Activated T-cell treated with anti-CD3 and anti-CD28 coated beads, Interleukin-2, amount 50 U/mL, for 24 hours (primary cell): ENCODE measurements around the gene TRABD2B.

Experiments
- DNase-seq: peaks from one replicate; pipeline ENCODE4 v3.0.0-alpha.2; 2020
- H3K27ac Mint-ChIP-seq: 2 replicates; pipeline ENCODE4 v1.8.0; 2020; ENCODE audit warnings: mild to moderate bottlenecking, mixed read lengths
- H3K27me3 Mint-ChIP-seq: 2 replicates; pipeline ENCODE4 v1.8.0; 2020; ENCODE audit warnings: mixed read lengths
- H3K36me3 Mint-ChIP-seq: 2 replicates; pipeline ENCODE4 v1.8.0; 2020; ENCODE audit warnings: low read depth, mixed read lengths
- H3K4me1 Mint-ChIP-seq: 2 replicates; pipeline ENCODE4 v1.8.0; 2020; ENCODE audit warnings: low read depth, mixed read lengths
- H3K4me3 Mint-ChIP-seq: 2 replicates; pipeline ENCODE4 v1.8.0; 2020; ENCODE audit warnings: mild to moderate bottlenecking, moderate library complexity, mixed read lengths
- H3K9me3 Mint-ChIP-seq: 2 replicates; pipeline ENCODE4 v1.8.0; 2020; ENCODE audit warnings: mixed read lengths

Gene TRABD2B

DNA sequence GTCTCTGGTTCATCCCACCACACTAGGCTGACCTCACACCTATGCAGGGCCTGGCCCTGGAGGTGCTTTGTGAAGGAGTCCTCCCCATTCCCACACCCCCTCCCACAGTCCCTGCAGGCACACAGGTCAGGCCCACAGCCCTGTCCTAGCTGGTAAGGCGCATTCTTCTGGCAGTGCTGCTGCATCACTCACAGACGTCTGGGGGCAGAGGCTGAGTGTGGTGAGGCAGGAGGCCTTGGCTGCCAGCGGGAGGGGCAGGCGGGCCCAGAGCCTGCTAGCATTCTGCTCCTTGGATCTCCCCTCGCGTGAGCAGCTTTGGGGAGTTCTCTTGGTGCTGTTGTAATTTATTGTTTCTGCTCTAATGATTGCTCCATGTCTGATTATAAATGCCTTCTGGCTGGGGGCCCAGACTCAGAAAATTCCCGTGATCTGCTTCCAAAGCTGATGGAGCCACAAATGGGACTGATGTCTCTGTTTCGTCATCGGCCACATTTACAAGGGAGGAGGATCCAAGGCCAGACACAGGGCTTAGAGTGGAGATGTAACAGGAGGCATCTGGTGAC, 62.9 kb downstream of the TRABD2B start:
- H3K27me3 Mint-ChIP-seq = peaks cover 19% of the 10 kb centered on the region
- no peaks in the 10 kb centered on the region for H3K4me1 Mint-ChIP-seq
- no peaks in the 10 kb centered on the region for H3K36me3 Mint-ChIP-seq
- no peaks in the 10 kb centered on the region for H3K9me3 Mint-ChIP-seq
- no peak overlapping the region for H3K4me3 Mint-ChIP-seq
- H3K27ac Mint-ChIP-seq = no peak overlapping the region
- no peak for DNase-seq

DNA sequence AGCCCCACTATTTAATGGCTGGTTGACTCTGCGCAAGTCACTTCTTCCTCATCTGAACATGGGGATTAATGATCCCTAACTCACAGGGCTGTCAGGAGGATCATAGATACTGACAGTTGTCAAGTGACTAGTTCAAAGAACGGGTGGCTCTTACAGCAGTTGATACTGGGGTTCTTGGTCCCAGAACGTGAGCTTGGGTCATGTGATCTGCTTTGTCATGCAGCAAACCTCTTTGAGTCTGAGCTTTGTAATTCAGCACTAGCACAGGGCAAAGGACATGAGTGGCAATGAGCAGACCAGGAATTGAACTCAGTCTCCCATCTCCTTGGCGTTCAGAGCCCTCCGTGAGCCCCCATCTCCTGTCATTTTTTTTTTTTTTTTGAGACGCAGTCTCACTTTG, 64.4 kb downstream of the TRABD2B start:
- Mint-ChIP-seq H3K9me3 (no peaks in the 10 kb centered on the region), H3K4me3 (no peak overlapping the region), H3K36me3 (no peaks in the 10 kb centered on the region), H3K4me1 (no peaks in the 10 kb centered on the region), H3K27me3 (peaks cover 15% of the 10 kb centered on the region), H3K27ac (no peak overlapping the region)
- no peak for DNase-seq

DNA sequence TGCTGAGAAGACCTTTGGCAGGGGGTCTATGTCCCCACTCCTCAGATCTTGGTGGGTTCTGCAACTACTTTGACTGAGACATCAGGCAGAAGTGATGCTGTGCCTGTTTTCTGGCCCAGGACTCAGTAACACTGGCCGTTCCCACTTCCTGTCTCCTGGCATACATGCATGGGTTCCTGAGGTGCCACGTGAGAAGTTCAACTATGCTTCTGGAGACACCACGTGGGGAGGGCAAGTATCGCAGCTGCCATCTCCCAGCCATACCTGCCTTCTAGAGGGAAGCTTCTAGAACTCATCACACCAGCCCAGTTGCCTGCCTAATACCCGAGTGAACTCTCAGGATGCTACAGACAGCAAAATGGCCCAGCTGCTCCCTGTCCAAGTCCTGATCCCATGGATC, 65.8 kb downstream of the TRABD2B start:
- Mint-ChIP-seq H3K27me3 (peaks cover 15% of the 10 kb centered on the region), H3K36me3 (no peaks in the 10 kb centered on the region), H3K4me1 (no peaks in the 10 kb centered on the region), H3K27ac (no peak overlapping the region), H3K9me3 (no peaks in the 10 kb centered on the region), H3K4me3 (no peak overlapping the region)
- no peak for DNase-seq

DNA sequence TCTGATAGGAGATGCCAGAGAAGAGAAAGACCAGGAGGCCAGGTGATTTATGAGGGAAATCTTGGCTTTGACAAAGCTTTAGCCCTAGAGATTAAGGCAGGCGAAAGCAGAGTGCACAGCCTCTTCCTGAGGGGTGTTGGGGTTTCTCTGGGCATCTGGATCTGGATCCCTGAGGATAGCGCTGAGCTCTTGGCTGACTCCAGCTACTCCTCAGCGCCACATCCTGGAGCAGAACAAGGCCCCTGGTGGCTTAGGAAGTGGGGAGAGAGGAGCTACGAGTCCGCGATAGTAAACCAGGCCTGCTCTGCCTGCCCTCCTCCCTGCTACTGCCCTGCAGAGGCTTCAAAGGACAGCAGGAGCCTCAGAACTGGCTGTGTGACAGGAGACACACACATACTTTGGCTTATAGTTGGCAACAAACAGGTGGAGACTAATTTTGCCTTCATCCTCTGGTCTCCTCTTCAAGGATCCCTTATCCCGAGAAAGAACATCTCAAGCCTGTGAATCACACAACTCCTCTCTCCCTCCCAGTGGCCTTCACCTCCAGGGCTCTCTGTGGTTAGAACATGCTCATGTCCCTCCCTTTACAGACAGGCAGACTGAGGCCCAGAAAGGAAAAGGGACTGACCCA, 66.9 kb downstream of the TRABD2B start:
- Mint-ChIP-seq H3K9me3 (no peaks in the 10 kb centered on the region), H3K36me3 (no peaks in the 10 kb centered on the region), H3K27me3 (peaks cover 17% of the 10 kb centered on the region), H3K27ac (no peak overlapping the region), H3K4me3 (no peak overlapping the region), H3K4me1 (no peaks in the 10 kb centered on the region)
- no peak for DNase-seq

DNA sequence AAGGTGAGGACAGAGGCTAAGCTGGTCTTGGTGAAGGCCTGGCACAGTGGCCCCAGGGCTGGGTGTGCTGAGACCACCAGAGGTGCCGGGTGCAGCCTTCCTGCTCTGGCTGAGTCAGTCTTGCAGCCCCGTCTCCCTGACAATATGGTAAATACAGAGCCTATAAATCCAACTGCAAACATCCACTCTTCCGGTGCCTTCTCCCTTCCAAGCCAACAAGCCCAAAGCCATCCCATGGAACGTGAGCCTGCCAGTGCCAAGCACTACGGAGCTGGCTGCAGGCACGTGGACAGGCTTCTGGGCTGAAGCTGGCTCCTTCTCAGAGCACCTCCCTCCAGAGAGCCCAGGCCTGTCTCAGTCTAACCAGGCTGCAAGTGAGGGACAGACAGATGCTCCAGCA, 70.0 kb downstream of the TRABD2B start:
- Mint-ChIP-seq H3K4me3 (no peak overlapping the region), H3K27ac (no peak overlapping the region), H3K4me1 (no peaks in the 10 kb centered on the region), H3K9me3 (no peaks in the 10 kb centered on the region), H3K27me3 (peaks cover 24% of the 10 kb centered on the region), H3K36me3 (no peaks in the 10 kb centered on the region)
- no peak for DNase-seq

DNA sequence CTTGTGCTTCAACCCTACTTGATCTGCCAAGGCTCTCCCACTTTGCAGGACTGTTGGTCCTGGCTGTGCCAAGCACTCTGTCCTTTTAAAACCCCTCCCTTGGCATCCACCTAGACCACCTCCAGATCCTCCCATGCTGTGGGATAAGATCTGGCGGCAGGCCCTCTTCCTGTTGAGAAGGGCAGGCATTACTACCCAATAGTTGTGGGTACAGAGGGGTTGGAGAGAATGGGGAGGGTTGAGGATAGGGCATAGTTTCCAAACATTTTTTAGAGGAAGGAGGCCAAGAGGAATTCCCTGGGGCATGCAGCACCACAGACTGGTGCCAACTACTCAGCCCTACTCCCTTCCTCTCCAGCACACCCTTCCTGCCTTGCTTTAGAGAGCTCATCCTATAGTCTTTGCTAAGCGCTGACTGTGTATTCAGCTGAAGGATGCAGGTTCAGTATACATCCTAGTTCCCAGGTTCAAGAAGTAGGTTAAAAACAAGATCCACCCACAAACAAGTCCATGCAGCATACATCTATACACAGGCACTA, 70.7 kb downstream of the TRABD2B start:
- no peak for DNase-seq
- Mint-ChIP-seq H3K4me1 (no peaks in the 10 kb centered on the region), H3K9me3 (no peaks in the 10 kb centered on the region), H3K27ac (no peak overlapping the region), H3K4me3 (no peak overlapping the region), H3K36me3 (no peaks in the 10 kb centered on the region), H3K27me3 (peaks cover 23% of the 10 kb centered on the region)

DNA sequence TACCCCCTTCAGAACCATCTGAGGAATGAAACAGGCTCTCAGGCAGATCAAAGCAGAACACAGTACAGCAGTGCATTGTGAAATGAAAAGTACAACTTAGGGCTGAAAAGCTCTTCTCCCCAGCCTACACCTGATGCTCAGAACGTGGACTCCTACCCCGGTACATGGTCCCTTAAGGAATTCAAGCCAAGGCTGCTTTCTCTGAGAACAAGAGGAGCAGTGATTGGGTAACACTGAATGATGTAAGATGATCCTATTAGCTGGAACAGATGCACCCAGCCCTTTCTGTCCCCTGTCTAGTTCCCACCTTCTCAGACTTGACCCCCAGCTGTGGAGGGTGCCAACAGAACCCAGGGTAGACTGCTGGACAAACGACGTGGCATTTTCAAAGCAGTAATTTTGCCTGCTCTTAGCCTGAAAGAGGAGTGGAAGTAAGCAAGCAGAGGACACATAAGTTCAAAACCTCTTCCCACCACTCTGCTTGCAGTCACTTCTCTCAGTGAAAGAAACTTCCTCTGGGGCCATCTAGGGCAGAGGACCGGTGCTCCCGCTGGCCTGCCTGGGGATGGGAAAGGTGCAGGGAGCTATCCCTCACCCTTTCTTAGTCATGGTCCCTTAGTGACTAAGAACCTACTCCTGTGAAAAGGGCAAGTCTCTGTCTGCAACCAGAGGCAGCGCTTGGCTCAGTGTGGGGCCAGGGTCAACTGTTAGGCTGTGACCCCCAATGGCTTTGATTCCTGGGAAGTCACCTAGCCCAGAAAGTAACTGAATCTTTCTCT, 72.7 kb downstream of the TRABD2B start:
- Mint-ChIP-seq H3K36me3 (no peaks in the 10 kb centered on the region), H3K27me3 (peaks cover 18% of the 10 kb centered on the region), H3K9me3 (no peaks in the 10 kb centered on the region), H3K27ac (no peak overlapping the region), H3K4me1 (no peaks in the 10 kb centered on the region), H3K4me3 (no peak overlapping the region)
- DNase-seq = no peak

DNA sequence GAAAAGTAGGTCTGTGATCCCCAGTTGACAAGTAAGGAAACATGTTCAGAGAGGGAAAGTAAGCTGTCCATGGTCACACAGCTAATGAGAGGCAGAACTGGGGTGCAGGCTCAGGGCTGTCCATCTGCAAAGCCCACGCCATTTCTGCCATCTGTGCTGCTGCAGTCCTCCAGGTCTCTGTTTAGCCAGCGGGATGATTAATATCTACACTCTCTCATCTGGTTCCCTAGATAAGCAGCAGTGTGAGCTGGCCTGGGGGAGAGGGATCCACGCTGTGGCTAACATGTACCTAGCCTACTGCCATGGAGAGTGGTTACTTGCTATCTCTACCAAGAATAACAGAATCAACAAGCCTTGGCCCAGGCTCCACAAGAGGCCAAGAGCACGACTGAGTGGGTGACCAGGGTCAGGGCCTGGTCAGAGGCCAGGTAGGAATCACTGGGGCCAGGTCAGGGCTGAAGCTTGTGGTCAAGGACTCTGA, 75.2 kb downstream of the TRABD2B start:
- no peaks in the 10 kb centered on the region for H3K9me3 Mint-ChIP-seq
- H3K27me3 Mint-ChIP-seq = peaks cover 21% of the 10 kb centered on the region
- no peak for DNase-seq
- no peaks in the 10 kb centered on the region for H3K36me3 Mint-ChIP-seq
- no peak overlapping the region for H3K4me3 Mint-ChIP-seq
- H3K27ac Mint-ChIP-seq = no peak overlapping the region
- no peaks in the 10 kb centered on the region for H3K4me1 Mint-ChIP-seq

DNA sequence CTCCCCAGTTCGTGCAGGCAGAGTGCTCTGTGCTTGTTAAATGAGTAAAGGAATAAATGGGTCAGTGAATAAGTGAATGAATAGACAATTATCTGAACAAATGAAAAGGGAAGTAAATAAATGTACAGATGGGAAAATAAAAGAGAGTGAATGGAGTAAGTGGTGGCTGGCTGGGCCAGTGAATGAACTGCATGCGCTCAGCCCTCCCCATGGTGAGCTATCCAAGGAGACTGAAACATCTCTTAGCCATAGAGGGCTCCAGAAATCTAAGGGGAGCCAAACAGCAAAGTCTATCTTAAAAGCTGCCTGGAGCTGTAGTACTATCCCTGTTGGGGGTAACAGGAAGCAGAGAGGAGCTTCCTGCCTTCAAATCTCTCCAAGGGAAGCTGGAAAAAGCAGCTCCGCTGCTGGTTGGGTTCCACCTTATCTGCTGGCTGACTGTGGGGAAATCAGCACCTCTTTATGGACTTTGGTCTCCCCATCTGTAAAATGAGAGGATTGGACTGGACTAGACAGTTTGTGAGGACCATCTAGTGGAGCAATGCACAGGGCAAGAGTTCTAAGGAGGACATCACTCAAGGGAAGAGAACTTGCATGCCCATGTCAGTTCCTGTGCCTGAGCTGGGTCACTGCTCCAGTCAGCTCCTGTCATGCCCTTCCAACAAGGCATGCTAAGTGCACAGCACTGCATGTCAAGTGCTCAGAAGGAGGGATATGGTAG, 77.9 kb downstream of the TRABD2B start:
- H3K27ac Mint-ChIP-seq = no peak overlapping the region
- no peaks in the 10 kb centered on the region for H3K4me1 Mint-ChIP-seq
- H3K4me3 Mint-ChIP-seq = no peak overlapping the region
- no peaks in the 10 kb centered on the region for H3K36me3 Mint-ChIP-seq
- H3K27me3 Mint-ChIP-seq = peaks cover 16% of the 10 kb centered on the region
- H3K9me3 Mint-ChIP-seq = no peaks in the 10 kb centered on the region
- no peak for DNase-seq

DNA sequence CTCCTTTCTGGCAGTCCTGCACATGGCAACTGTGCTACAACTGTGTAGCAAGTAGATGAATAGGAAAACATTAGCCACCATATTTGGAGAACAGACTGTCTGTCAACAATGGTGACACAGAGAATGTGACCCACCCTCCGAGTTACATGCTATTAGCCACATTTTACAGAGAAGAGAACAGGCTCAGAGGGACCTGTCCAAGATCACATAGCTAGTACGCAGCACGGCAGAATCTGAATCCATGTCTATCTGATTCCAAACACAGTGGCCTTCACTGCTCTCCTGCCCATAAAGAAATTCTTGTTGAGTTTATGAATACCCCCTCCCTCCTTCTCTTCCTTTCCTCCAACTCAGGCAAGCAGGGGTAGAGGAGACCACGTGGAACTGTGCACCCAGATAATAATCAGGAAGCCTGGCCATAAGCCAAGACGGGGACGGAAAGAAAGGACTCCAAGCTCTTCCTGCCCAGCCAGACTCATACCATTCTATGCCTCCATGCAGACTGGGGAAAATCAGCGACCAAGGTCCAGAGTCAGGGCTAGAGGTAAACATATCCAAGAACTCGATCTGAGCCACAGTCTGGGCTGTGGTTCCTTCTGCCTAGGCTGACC, 78.8 kb downstream of the TRABD2B start:
- no peak for DNase-seq
- Mint-ChIP-seq H3K9me3 (no peaks in the 10 kb centered on the region), H3K4me1 (no peaks in the 10 kb centered on the region), H3K4me3 (no peak overlapping the region), H3K27me3 (peaks cover 7% of the 10 kb centered on the region), H3K36me3 (no peaks in the 10 kb centered on the region), H3K27ac (no peak overlapping the region)

DNA sequence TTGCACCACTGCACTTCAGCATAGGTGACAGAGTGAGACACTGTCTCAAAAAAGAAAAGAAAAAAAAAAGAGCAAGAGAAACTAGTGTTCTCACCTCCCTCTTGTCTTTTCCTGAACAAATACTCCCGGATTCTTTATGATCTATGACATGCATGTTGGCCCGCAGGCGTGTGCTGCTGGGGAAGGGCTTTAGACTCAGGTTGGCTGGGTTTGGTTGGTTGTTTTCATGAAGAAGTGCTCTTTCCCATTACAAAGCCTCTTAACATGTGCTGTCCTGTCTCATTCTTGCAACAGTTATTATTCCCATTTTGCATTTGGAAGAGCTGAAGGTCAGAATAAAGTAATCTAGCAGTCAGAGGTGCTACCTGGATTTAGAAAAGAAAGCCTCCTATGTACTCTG, 79.5 kb downstream of the TRABD2B start:
- no peak for DNase-seq
- Mint-ChIP-seq H3K4me3 (no peak overlapping the region), H3K27me3 (peaks cover 3% of the 10 kb centered on the region), H3K36me3 (no peaks in the 10 kb centered on the region), H3K9me3 (no peaks in the 10 kb centered on the region), H3K4me1 (no peaks in the 10 kb centered on the region), H3K27ac (no peak overlapping the region)

DNA sequence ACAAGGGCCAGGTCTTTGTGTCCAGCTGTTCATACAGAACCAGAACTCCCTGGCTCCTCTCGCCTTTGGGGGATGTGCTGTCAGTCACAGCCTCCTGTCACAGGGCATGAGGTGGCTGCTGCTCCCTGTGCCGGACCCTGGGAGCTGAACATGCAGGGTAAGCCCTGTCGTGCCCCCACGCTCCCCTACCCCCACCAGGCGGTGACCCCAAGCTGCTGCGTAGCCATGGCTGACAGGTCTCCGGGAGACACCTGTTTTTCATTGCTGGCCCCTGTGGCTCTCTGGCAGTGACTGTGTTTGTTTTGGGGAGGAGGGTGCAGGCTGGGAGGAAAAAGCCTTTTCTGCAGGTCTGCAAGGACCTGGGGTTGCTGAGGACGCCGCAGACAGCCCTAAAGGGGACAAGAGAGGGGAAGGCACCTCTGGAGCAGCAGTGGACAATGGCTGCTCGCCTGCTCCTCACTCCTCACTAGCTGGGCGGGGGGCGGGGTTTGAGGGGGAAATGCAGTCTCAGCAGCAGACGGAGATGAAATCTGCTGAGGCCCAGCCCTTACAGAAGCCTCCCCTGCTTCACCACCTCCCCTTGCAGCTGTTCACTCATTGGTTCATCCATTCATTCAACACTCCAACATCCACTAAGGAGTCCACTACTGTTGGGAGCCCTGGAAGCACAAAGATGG, 81.4 kb downstream of the TRABD2B start:
- Mint-ChIP-seq H3K36me3 (no peaks in the 10 kb centered on the region), H3K27ac (no peak overlapping the region), H3K4me3 (no peak overlapping the region), H3K4me1 (no peaks in the 10 kb centered on the region), H3K27me3 (peaks cover 3% of the 10 kb centered on the region), H3K9me3 (no peaks in the 10 kb centered on the region)
- DNase-seq = no peak

DNA sequence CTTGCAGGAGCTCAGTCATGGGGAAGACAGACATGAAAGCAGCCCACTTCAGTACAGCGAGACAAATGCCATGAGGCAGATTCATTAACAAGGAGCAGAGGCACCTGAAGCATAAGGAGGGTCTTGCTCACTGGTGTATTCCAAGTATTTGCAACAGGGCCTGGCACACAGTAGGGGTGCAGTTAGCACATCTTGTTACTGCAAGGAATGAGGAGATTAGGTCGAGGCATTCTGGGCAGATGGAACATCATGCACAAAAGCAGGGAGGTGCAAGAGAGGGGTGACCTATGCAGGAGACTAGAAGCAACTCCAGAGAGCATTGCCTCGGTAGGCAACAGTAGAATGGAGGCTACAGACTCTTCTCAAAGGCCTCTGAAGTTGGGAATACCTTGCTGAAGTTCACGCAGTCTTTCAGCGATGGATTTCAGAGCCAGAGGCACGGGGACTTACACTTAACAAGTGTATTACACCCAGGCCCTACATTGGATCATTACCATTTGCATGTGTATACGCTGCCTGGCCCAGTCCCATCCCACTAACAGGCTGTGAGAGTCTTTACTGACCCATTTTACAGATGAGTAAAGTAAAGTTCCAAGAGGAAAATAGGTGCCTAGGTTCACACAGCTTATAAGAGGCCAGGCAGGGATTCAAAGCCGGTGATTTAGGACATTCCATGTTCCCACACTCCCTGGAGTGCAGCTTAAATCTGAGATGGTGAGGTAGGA, 82.1 kb downstream of the TRABD2B start:
- H3K27ac Mint-ChIP-seq = no peak overlapping the region
- H3K4me1 Mint-ChIP-seq = no peaks in the 10 kb centered on the region
- H3K36me3 Mint-ChIP-seq = no peaks in the 10 kb centered on the region
- no peaks in the 10 kb centered on the region for H3K9me3 Mint-ChIP-seq
- no peak for DNase-seq
- no peak overlapping the region for H3K4me3 Mint-ChIP-seq
- peaks cover 3% of the 10 kb centered on the region for H3K27me3 Mint-ChIP-seq
